ENCODE measurements around the gene NFAM1.
A peak's percentile ranks its signal among the peaks of the same experiment; 100 is the strongest.

NFAM1 gene

DNA sequence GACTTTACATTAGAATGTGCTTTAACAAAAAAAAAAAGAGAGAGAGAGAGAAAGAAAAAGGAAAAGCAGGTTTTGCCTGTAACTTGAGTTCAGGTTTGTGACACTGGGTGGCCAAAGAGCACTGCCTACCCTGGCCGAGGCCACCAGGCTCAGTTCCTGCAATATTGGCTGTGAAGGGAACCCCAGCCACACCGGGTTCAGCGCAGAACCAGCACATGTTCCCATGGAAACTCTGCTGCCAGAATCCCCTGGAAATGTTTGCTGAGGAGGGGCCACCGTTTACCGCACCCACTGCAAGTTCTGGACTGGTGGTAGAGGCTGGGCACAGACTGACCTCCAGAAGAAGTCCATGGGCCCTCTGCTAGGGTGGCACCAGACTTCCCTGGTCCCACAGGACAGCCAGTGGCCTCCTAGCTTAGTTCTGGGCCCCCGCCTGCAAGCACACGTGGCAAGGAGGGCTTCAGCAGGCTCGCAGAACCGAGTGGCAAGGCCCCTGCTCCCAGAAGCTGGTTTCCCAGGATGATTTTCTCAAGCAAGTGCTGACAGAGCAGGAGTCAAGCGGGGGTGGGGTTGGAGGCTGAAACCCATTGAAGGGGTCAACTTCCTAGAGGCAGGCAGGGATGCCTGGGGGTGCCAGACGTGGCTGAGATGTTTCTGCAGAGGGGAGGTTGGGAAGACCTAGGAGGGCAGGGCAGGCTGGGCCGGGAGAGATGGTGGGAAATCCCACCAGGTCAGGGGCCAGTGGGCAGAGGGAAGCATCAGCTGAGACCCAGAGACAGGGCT is 51.2 kb downstream of the NFAM1 start:
- DNase-seq = no peak

DNA sequence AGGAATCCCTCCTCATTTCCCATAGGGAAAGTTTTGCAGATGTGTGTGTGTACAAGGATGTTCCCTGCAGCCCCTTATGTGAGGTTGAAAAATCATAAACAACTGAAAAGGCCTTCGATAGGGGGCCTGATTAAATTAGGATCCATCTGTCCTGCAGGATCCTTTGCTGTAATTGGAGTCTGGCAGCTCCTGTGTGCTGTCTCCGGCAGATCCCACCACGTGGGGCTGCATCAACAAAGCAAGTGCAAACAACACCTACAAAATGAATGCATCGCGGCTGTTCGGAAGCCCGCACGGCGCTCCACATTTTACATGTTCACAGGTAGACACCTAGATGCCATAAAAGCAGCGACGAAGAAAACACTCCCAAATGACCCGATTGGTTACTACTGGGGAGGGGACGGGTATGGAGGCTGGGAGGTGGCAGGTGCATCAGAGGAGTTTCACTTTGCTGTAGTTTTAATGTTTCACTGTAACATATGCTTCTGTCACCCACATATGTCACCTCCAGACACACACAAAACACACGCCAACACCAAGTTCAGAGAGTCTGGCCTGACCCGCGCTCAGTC is 52.2 kb downstream of the NFAM1 start:
- no peak for DNase-seq

DNA sequence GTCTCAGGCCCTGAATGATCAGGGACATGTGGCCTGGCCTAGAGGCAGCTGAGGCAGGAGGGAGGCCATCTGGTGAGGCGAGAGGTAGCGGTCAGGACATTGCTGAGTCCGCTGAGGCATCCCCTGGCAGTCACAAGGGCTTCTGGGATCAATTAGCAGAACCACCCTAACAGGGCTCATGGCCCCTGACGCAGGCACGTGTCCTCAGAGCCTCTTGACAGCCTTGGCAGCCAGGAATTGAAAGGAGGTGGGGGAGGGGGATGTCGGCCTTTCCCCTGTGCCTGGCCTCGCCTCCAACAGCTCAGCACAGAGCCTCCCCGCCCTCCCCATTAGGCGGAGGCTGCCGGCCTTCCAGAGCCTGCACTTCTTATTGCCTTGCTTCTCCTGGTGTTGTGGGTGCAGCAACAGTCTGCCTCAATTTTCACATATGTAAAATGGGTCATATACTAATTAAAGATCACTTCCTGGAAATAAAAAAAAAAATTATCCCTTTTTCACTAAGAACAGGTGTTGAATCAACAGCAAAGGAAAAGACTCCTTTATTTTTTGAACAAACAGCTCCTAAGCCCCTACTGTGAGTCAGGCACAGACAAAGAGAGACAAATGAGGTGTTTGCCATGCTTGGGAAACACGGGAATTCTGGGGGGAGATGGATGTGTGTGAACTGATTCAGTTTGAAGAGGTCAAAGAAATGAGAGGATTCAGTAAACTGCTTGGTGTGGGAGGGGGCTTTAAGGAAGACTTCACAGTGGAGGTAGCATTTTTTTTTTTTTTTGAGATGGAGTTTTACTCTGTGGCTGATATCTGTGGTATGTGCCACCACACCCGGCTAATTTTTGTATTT is 55.3 kb downstream of the NFAM1 start:
- DNase-seq = peak; percentile 32

DNA sequence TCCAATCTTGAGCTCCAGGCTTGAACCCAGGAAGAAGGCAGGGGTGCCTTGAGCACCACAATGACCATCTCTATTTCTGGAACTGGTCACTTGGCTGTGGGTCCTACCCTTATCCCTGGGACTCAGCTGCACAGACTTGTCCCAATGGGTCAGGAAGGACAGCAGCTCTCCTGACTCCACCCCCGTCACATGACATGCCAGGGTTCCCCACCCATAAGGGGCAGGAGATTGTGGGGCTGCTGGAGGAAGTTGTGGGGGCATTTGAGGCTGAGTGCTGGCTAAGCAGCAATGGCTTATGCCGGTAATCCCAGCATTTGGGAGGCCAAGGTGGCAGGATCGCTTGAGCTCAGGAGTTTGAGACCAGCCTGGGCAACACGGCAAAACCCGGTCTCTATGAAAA is 56.2 kb downstream of the NFAM1 start:
- no peak for DNase-seq

DNA sequence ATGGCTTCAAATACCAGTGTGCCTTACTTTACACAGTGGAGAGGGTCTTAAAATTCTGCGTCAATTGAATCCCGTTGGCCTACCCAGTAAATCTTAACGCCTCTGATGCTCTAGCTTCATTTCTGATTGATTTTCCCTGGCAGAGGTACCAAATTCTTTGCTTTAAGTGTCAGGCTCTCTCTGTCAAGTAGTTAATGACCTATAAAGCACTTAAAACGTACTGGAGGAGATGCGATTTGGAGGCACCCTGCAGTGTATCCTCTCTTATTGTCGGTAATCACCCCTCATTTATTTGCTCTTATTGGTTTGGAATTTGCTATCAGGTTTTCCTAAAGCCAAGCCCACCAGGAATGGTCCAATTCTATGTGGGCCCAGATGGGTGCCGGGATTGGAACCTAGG is 59.2 kb downstream of the NFAM1 start:
- peak; percentile 25 for DNase-seq

DNA sequence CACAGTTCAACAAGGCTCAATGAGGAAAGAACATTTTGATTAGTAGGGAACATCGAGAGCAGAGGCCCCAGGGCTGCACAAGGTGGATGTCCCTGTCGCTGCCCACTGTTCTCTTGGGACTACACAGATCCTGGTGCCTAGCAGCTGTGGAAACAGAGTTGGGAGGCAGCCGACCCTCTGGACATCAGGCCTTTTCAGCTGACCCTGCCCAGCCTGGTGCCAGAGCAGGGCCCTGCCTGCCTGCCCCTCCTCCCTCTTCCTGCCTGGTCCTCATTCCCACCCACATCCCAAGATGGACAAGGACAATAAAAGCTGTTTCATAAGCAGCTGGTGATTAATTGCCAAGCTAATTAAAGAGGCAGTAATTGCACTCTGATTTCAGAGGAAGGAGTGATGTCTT is 60.7 kb downstream of the NFAM1 start:
- no peak for DNase-seq

DNA sequence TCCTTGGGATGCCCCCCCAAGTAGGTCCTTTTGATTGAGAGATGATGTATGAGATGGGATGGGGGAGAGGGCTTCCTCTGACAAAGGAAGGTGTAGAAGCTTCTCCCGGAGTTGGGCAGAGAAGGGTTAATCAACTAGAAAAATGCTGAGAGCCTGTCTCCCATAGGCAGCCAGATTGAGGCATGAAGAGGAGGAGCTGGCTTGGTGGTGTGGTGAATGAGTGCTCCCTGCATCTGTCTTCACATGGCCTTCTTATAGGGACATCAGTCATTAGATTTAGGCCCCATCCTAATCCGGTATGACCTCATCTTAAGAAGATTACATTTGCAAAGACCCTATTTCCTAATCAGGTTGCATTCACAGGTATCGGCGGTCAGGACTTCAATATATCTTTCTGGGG is 61.1 kb downstream of the NFAM1 start:
- no peak for DNase-seq

DNA sequence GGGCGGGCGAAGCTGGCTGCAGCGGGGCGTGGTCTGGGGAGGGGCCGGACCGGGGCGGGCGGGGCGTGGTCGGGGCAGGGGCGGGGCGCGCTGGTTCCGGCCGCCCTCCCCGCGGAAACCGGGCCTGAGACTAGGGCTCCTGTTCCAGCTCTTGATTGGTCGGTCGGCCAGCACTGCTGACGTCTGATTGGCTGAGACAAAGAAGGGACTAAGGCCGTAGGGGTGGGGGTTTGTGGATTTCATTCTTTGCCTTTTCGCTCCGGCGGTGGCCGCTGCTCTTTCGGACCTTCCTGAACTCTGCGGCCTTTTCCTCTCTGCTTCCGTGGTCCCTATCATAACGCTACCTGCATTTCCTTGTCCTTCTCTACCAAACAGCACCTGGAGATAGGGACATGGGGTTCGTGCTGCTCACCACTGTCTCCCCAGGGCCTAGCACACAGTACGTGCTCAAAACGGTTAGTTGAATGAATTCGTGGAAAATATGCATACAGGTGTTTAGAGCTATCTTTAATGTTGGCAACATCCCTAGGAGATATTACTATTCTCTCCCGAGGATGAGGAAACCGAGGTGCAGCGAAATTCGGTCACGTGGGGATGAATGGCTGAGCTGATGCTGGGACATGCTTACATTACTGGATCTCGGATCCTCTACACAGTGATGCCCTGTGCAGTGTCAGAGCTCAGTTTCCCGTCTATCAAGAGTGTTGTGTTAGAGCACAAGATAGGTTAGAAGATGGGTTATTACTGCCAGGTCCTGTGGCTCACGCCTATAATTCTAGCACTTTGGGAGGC is 62.8 kb downstream of the NFAM1 start:
- DNase-seq = peak; percentile 71

DNA sequence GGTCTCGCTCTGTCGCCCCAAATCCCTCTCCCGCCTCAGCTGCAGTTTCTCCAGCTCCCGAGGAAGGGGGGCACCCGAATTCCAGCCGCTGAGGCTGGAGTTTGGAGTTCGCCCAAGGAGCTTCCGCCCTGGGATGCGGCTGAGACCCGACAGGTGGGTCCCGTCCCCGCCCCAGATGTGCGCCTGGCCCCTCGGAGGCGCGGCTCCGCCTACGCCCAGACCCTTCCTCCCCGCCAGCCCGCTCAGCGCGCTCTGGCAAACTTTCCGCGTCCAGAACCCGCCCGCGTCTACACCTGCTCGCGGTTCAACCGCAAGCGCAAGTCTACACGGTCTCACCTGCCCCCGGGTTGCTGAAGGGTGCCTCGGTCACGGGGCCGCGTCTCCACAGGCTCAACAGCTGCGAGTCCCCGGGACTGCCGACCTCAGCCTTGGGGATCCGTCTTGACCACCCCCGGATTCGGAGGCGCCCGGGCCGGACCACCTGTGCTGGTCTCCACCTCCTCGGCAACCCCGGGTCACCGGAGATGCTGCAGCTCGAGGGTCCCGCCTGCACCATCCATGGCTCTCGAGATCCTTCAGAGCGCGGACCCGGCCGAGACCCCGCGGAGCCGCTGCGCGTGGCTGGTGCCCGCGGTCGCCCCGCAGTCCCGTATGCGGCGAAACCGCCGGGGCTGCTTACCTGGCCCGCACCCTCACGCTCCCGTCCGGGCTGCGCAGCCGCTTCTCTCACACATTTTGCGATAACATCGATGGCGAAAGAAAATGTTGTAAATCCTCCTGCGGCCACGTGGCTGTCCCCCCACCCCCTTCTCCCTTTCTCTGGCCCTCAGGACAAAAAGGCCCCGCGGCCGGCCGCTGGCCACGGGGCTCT is 63.6 kb downstream of the NFAM1 start:
- DNase-seq = no peak

DNA sequence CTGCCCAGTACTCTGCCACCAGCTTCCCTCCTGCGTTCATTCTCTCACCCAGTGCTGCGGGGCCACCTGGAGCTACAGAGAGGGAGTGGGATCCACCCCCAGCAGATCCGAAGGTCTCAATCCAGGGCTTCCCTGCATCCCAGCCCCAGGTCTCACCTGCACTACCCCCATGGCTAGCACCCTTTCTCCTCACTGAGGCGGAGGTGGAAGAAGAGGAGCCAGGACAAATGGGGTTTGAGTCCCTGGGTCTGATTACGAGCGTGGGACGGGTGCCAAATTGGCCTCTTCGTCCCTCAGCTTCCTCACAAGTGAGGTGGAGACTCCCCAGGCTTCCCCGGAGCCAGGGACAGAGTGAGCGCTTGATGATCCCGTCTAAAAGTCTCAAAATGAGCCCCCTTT is 64.2 kb downstream of the NFAM1 start:
- no peak for DNase-seq

DNA sequence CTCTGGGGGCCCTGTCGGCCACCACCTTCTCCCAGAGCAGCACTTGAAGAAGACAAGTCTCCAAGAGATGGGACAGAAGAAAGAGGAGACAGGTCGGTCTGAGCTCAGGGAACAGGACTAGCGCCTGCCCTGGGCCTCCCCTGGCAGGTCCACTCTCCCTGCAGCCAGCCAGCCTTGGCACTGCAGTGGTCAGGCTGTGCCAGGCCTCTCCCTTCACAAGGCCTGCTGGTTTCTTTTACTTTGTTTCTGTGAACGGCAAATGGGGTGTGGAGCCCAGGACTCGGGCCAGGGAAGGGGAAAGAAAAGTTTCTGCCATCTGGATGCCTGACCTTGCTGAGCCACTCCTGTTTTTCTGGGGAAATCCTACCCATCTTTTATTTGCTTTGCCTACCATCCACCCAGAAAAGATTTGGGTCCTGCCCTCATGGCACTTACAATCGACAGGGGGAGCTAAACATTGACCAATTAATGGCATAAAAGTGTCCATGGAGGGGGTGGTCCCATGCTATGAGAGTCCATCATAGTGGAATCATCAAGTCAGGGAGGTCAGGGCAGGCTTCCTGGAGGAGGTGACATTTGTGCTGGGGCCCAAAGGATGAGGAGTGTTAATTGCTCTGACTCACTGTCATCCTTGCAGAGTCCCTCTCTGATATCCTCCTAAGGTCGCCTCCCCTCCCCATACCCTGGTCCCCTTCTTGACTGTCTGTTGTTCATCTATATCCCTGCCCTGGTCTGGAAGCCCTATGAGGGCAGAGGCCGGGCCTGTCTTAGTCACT is 65.2 kb downstream of the NFAM1 start:
- no peak for DNase-seq

DNA sequence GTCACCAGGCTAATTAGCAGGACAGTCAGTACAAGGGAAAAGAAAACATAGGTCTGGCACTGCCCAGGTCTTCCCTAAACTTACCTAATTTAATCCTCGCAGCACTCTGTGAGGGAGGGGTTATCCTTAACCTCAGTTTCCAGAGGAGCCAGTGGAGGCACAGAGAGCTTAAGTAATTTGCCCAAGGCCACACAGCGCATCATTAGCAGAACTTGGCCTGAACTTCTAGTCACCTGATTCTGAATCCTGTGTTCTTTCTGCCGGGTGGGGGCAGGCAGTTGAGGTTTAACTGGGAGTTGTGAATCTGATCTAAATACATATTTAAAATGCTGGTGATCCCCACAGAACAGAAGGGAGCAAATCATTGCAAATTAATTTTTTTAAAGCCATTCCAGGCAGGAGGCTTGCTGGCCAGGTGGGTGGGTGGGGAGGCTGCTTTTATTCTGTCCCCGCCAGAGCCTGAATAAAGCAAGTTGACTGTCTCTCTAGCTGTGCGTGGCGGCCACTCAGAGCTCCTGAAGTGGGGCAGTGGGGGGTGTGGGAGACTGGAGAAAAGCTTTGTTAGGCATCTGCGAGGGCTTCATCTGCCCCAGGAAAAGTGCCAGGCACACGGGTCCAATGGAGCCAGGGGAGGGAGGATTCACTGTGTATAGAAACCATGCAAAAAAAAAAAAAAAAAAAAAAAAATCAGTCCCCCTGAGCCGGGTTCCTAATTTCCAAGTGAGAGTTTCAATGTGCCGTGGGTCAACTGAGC is 66.1 kb downstream of the NFAM1 start:
- no peak for DNase-seq

DNA sequence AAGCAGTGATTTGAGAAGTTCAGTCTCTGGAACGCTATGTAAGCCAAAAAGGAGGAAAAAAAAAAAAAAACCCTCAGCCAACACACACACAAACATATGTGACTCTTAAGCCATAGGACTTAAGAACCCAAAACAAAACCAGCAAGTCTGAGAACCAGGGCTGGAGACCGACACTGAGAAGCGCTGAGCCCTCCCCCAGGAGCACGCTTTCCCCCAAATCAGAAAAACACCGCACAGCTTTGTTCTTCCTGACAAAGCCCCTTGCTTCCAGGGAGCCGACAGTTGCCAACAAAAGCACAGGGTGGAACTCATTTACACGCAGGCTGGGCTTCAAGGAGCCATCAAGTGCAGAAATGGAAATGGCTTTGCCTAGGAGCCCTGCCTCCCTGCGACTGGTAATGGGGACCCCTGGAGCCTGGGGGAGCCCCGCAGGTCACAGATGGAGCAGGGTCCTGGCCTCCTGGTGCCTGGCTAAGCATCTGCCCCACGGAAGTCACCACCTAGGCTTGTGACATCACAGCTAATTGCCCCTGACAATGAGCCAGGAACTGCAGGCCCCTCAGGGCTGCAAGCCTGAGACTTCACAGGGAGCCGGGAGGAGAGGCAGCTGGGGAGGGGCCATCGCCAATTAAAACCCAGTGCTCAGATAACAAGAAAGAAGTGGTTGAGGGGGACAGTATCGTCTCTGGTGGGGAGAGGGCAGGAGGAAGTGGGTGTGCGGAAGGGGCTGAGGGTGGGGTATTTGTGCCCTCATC is 66.9 kb downstream of the NFAM1 start:
- peak; percentile 68 for DNase-seq

DNA sequence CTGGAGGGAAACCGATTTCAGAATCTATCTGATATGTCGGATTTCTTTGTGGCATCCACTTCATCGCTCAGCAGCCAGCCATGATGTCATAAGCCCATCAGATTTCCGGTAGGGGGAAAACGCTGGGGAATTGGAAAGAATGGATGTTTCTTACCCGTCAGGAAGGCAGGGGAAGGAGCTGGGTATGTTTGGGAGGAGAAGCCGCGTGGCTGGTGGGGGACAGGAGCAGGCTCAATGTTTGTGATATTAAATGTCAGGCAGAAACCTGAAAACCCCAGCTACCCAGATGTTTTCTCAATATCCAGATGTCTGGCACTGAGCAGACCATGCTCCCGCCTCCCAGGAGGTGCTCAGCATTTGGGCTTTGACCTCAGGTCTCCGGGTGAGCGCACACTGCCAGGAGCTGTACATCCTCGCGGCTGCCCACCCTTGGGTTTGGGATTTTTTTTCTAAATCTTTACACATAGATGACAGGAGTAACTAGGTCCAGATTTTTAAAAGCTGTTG is 67.5 kb downstream of the NFAM1 start:
- DNase-seq = no peak

DNA sequence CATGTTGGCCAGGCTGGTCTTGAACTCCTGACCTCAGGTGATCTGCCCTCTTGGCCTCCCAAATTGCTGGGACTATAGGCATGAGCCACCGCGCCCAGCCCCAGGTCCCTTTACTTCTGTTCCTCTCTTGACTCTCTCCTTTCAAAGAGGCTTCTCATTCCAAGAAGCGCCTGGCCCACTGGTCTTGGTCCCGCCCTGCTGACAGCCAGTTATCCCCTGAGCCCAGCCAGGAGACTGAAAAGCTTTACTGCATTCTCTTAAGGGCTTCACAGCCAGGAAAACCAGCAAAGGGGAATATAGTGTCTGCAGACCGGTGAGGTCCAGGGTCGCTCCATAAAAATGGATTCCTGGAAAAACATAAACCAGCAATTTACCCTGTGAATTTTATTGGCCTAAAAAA is 68.3 kb downstream of the NFAM1 start:
- no peak for DNase-seq

DNA sequence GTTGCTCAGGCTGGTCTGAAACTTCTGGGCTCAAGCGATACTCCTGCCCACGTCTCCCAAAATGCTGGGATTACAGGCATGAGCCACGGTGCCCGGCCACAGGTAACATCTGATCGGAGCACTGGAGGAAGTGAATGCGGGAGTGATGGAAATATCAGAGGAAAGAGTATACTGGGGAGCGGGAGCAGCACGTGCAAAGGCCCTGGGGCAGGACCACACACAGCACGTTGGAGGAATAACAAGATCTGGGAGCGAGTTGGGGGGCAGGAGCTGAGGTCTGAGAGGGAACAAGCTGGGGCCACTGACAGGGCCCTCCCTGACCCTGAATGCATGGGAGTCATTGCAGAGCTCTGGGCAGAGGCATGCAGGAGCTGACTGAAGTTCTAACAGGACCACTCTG is 70.7 kb downstream of the NFAM1 start:
- no peak for DNase-seq

DNA sequence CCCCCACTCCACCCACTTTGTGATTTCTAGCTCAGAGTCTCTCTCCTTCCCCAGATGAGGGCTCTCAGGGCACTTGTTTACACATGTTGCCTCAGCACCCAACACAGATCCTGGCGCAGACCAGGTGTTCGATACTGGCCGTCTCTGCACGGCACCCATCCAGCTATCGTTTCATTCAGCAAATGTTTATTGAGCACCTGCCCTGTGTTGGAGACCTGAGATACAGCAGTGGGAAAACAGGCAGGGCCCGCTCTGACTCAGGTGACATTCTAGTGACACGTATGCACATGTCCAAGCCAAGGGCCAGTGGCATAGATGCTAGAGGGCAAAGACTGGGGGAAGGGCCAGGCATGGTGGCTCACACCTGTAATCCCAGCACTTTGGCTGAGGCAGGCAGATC is 71.9 kb downstream of the NFAM1 start:
- DNase-seq = no peak

DNA sequence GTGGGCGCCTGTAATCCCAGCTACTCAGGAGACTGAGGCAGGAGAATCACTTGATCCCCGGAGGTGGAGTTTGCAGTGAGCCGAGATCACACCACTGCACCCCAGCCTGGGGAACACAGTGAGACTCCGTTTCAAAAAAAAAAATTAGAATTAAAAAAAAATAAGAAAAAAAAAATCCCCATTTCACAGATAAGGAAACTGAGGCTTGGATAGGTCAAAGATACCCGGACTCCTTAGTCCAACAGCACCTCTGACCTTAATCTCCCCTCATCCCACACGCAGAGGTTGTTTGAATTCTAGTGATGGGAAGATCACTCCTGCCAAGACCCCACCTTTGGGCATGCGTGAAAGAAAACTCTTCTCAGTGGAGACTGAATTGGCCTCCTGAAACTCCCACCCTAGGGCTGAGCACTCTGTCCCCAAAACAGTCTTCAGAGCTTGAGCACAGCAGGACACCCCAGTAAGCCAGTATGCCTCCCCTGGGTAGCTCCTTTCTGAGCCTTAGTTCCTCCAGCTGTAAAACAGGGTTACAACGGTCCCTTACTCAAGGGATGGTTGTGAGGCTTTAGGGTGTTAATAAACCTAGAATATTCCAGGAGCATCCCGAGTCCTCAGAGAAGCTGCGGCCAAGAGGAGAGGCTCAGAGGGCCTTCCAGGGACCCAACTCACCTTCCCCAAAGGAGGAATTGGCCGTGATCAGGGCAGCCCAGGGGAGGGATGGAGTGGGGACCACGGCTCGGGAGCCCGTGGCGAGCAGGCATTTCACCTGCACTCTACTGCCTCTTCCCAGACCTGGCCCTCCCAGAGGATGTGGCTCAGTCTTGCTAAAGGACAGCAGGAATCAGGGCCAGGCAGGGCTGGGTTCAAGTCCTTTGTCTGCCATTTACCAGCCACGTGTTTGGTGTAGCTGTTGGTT is 73.3 kb downstream of the NFAM1 start:
- no peak for DNase-seq
